Measurements from ENCODE around the gene SERF1B. TPM values are rescaled to one million over a fixed set of nuclear protein-coding genes. Genes with fewer than 3 reads are reported as not detected.
"Not testable (repeated sequence)": the region's sequence is repeated elsewhere in the genome, so short reads cannot be mapped to it uniquely, and the experiment has no call there.

The SERF1B gene
- total and polyA plus RNA-seq, 8 donors = 1.8 to 47.9 (median 30.0) TPM

DNA sequence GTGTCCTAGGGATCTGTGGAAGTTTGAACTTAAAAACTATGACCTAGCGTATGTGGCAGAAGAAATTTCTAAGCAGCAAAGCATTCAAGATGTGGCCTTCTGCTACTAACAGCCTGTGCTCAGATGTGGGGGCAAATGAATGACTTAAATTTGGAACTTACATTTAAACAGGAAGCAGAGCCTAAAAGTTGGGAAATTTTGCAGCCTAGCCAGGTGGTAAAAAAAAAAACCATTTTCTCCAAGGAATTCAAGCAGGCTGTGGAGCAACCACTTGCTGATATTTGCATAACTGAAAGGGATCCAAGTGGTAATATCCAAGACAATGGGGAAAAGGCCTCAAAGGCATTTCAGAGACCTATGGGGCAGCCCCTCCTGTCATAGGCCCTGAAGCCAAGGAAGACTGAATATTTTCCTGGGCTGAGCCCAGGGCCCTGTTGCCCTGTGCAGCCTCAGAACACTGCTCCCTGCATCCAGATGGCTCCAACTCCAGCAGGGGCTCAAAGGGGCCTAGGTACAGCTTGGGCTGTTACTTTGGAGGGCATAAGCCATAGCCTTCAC, 63.9 kb downstream of the SERF1B start:
- H3K27ac ChIP-seq; H3K9me3 ChIP-seq; DNase-seq; H3K36me3 ChIP-seq; intact Hi-C loops (cut with DNase I; ENCODE audit: low total_unique reads); H3K27me3 ChIP-seq; H3K4me1 ChIP-seq; H3K4me3 ChIP-seq: not testable (repeated sequence)
- WGBS, 5 donors = no CpG with 5 or more reads among the region's 1 CpG

DNA sequence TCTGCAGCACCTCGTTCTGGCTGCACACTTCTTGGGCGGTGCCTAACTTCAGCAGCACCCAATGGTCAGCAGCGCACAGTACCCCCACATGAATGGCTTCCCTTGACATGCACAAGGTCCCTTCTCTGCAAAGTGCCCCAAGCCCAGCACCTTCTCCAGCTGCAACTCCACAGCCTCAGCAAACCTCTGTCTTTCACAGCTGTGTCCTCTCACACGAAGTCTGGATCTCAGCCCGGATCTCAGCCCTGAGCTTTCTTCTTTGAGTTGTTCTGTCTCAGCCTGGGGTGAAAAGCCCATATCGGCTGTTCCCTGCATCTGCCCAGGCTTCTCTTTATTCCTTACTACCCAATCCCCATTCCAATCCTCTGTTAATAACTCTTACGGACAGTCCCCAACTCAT, 66.7 kb downstream of the SERF1B start:
- intact Hi-C loops (cut with DNase I; ENCODE audit: low total_unique reads); DNase-seq: not testable (repeated sequence)
- no CpG with 5 or more reads among the region's 7 CpGs for WGBS, 5 donors

More for the DNA sequence above, 66.7 kb downstream of the SERF1B start:
- not testable (repeated sequence) for H3K27ac ChIP-seq, H3K4me1 ChIP-seq, H3K4me3 ChIP-seq, H3K36me3 ChIP-seq, H3K9me3 ChIP-seq, H3K27me3 ChIP-seq

Small RNA genes within 50 kb of the gene (small RNA-seq; reads per million reads assigned to genes)
- 0 reads per million in 4 donors for gene CDH12P2

Other genes starting within 250 kb of the SERF1B start
- gene SMN2, start 24.4 kb downstream of the SERF1B start, total RNA-seq = 10 to 100 TPM; 39.4 to 95.5 (median 68.3) TPM
- gene SMN2, start 24.4 kb downstream of the SERF1B start, polyA plus RNA-seq = 10 to 100 TPM; 11.3 to 15.2 (median 13.8) TPM

Measured in stomach (tissue), 9 donors.